ENCODE measurements around the gene NTNG1.

Gene NTNG1

DNA sequence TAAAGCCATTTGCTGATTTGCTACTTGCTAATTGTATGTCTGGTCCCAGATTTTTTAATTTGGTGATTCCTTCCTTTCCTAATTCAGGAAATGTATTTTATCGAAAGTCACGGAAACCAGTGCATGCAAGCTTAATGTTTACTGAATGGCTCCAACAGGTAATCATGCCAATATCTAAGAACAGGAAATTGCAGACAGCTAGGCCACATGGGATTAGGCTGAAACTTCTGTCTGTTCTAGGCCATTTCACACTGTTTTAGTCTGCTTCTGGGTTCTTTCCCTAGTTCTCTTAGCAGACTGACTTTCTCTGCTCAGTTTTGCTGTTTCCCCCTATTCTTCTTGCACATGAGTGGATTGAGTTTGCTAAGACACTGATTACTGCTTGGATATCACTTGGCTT is 111.4 kb downstream of the NTNG1 start:
- no peak for DNase-seq (ENCODE audit: low spot score)
- no peak for TF ChIP-seq CTCF (IDR thresholded peaks at IDR 0.05; ENCODE audit: borderline replicate concordance, control extremely low read depth, extremely low read depth, insufficient read depth, missing control alignments)
- in situ Hi-C loops (cut with MboI; ENCODE audit: low sequenced_read_pairs, unreplicated experiment) = no loop called here

DNA sequence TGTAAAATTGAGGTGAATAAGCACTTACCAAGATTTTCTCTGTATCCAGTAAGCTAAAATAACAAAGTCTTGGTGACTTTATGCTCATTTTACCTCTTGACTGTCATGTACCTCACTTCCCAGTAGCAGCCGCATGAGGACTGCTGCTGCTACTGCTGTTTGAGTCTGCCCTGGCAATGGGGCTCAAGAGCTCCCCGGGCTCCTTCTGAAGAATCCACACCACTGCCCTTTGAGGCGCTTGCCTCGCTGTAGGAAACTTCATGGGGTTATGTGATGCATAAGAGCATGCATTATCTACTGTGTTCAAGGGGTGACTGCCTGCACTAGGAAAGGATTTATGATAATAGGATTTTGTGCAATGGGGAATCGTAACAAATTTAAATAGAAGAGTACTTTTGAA is 113.5 kb downstream of the NTNG1 start:
- in situ Hi-C loops (cut with MboI; ENCODE audit: low sequenced_read_pairs, unreplicated experiment) = no loop called here
- DNase-seq (ENCODE audit: low spot score) = no peak
- TF ChIP-seq CTCF (IDR thresholded peaks at IDR 0.05; ENCODE audit: borderline replicate concordance, control extremely low read depth, extremely low read depth, insufficient read depth, missing control alignments) = no peak

DNA sequence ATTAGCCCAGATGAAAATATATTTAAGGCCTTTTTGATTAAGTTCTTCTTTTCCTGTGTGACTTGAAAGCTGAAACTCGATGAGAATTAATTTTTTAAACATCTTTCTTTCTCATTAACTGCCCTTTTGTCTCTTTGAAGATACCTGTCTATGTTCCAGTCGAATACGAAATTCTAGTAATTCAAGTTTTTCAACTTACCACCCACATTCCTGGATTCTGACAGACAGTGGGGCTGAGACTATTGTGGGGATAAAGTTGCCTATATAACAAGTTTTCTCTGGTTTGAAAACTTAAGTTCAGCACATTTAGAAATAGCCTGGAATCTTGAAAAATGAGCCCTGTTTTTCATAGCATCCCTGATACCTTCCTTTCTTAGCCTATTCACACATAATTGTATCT is 114.6 kb downstream of the NTNG1 start:
- in situ Hi-C loops (cut with MboI; ENCODE audit: low sequenced_read_pairs, unreplicated experiment) = no loop called here
- TF ChIP-seq CTCF (IDR thresholded peaks at IDR 0.05; ENCODE audit: borderline replicate concordance, control extremely low read depth, extremely low read depth, insufficient read depth, missing control alignments) = no peak
- no peak for DNase-seq (ENCODE audit: low spot score)

GRCh38 chr1:107262467-107263286 is 121.8 kb downstream of the NTNG1 start:
- in situ Hi-C loops (cut with MboI; ENCODE audit: low sequenced_read_pairs, unreplicated experiment) = no loop called here
- no peak for TF ChIP-seq CTCF (IDR thresholded peaks at IDR 0.05; ENCODE audit: borderline replicate concordance, control extremely low read depth, extremely low read depth, insufficient read depth, missing control alignments)
- DNase-seq (ENCODE audit: low spot score) = no peak

GRCh38 chr1:107263291-107263915 is 122.6 kb downstream of the NTNG1 start:
- in situ Hi-C loops (cut with MboI; ENCODE audit: low sequenced_read_pairs, unreplicated experiment) = no loop called here

GRCh38 chr1:107264007-107264406 is 123.2 kb downstream of the NTNG1 start:
- TF ChIP-seq CTCF (IDR thresholded peaks at IDR 0.05; ENCODE audit: borderline replicate concordance, control extremely low read depth, extremely low read depth, insufficient read depth, missing control alignments) = no peak
- in situ Hi-C loops (cut with MboI; ENCODE audit: low sequenced_read_pairs, unreplicated experiment) = no loop called here
- no peak for DNase-seq (ENCODE audit: low spot score)

More at GRCh38 chr1:107263291-107263915, 122.6 kb downstream of the NTNG1 start:
- TF ChIP-seq CTCF (IDR thresholded peaks at IDR 0.05; ENCODE audit: borderline replicate concordance, control extremely low read depth, extremely low read depth, insufficient read depth, missing control alignments) = no peak
- DNase-seq (ENCODE audit: low spot score) = no peak

Data from GM13976 (cell line).